Mammary epithelial cell (primary cell): ENCODE measurements around the gene HERC3.

Source experiments
- EZH2 ChIP-seq: IDR thresholded peaks from 2 replicates; pipeline ENCODE4 v1.6.1; 2012; ENCODE audit warnings: low read length, inconsistent platforms, borderline replicate concordance
- TF ChIP-seq, protein P1 (sequence below), 2 donors: IDR thresholded peaks in 1 of 2; conservative IDR thresholded peaks in 1 of 2; 2 replicates each; pipeline ENCODE4 v1.5.1; 2011 to 2012; ENCODE audit warnings: inconsistent platforms in 2 of 2, low read length in 2 of 2, mild to moderate bottlenecking in 2 of 2, control low read depth in 1 of 2, low read depth in 1 of 2; ENCODE audit not compliant: insufficient read depth in 1 of 2; ENCODE audit errors: extremely low read depth in 1 of 2

DNA sequence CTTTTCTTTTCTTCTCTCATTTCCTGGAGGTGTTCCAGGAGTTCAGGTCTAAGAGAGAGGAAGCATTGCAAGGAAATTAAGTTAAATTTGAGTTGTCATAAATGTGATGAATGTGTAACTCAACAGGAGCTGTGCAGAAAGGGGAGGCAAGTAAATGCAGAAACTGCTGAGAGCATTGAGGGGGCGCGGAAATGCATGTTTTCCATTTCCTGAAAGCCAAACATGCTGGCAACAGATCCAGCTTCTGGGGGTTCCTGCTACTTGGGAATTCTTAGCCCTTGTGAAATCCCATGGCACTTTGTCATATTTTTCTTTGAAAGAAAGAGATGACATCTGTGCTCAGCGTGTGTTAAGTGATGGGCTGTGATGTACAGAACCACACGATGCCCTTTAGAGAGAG, 139.1 kb downstream of the HERC3 start:
- TF ChIP-seq, protein P1, sequence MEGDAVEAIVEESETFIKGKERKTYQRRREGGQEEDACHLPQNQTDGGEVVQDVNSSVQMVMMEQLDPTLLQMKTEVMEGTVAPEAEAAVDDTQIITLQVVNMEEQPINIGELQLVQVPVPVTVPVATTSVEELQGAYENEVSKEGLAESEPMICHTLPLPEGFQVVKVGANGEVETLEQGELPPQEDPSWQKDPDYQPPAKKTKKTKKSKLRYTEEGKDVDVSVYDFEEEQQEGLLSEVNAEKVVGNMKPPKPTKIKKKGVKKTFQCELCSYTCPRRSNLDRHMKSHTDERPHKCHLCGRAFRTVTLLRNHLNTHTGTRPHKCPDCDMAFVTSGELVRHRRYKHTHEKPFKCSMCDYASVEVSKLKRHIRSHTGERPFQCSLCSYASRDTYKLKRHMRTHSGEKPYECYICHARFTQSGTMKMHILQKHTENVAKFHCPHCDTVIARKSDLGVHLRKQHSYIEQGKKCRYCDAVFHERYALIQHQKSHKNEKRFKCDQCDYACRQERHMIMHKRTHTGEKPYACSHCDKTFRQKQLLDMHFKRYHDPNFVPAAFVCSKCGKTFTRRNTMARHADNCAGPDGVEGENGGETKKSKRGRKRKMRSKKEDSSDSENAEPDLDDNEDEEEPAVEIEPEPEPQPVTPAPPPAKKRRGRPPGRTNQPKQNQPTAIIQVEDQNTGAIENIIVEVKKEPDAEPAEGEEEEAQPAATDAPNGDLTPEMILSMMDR (conservative IDR thresholded peaks at IDR 0.05 in 1 of 2, IDR thresholded peaks at IDR 0.05 in 1 of 2; ENCODE audit: extremely low read depth in 1 of 2, insufficient read depth in 1 of 2, low read depth in 1 of 2, low read length in 2 of 2): no peak
- no peak for TF ChIP-seq EZH2
